Fibroblast of the conjunctiva (primary cell): Measurements from ENCODE around the gene MEGF8.

ENCODE experiments used
- DNase-seq: peaks from one replicate; pipeline ENCODE4 v3.0.0-alpha.2; 2010; ENCODE audit warnings: low read depth

MEGF8 gene

GRCh38 chr19:42353341-42354015, 28.0 kb downstream of the MEGF8 start:
- DNase-seq: no peak

GRCh38 chr19:42355896-42356295, 30.5 kb downstream of the MEGF8 start:
- DNase-seq: no peak

- no peak for DNase-seq
These were observed 31.3 kb downstream of the MEGF8 start for GRCh38 chr19:42356686-42357085.

GRCh38 chr19:42357290-42357689, 31.9 kb downstream of the MEGF8 start:
- no peak for DNase-seq

- DNase-seq: no peak
These were observed 35.5 kb downstream of the MEGF8 start for GRCh38 chr19:42360787-42361544.

GRCh38 chr19:42361545-42361910, 36.1 kb downstream of the MEGF8 start:
- DNase-seq: no peak

- DNase-seq: no peak
These were observed 36.9 kb downstream of the MEGF8 start for GRCh38 chr19:42362342-42362741.

GRCh38 chr19:42362891-42363440, 37.5 kb downstream of the MEGF8 start:
- no peak for DNase-seq

- no peak for DNase-seq
These were observed 38.3 kb downstream of the MEGF8 start for GRCh38 chr19:42363614-42364346.

GRCh38 chr19:42366673-42367072, 41.2 kb downstream of the MEGF8 start:
- DNase-seq: no peak

GRCh38 chr19:42367929-42368328, 42.5 kb downstream of the MEGF8 start:
- DNase-seq: no peak

- DNase-seq: no peak
These were observed 42.9 kb downstream of the MEGF8 start for GRCh38 chr19:42368360-42368759.

GRCh38 chr19:42368765-42369164, 43.3 kb downstream of the MEGF8 start:
- DNase-seq: no peak

- DNase-seq: no peak
These were observed 44.1 kb downstream of the MEGF8 start for GRCh38 chr19:42369433-42370067.

- no peak for DNase-seq
These were observed 44.7 kb downstream of the MEGF8 start for GRCh38 chr19:42370068-42370520.

- no peak for DNase-seq
These were observed 45.3 kb downstream of the MEGF8 start for GRCh38 chr19:42370626-42371175.

GRCh38 chr19:42374826-42375376, 49.5 kb downstream of the MEGF8 start:
- DNase-seq: no peak

- no peak for DNase-seq
These were observed 50.2 kb downstream of the MEGF8 start for GRCh38 chr19:42375415-42376176.

GRCh38 chr19:42376177-42376555, 50.7 kb downstream of the MEGF8 start:
- no peak for DNase-seq
